GM23338 (cell line): ENCODE data around the gene WDR19. TPM values are rescaled to one million over a fixed set of nuclear protein-coding genes. Genes with fewer than 3 reads are reported as not detected.
A peak's percentile ranks its signal among the peaks of the same experiment; 100 is the strongest.

Source experiments
- ATAC-seq: fragments of 200-7000 bp; cut with Tn5 transposase; 3 replicates; pipeline ENCODE4 v1.9.1; 2020
- DNase-seq: peaks from one replicate; pipeline ENCODE4 v3.0.0-alpha.2; 2015; ENCODE audit warnings: low spot score
- H2AFZ ChIP-seq: fragments of 200-600 bp; sonication (generic); 2 replicates; pipeline ENCODE4 v1.8.0; 2016; ENCODE audit warnings: antibody characterized with exemption, mild to moderate bottlenecking, moderate library complexity
- H3F3A ChIP-seq: fragments of 200-600 bp; sonication (generic); replicated peaks from 2 replicates; pipeline ENCODE4 v1.8.0; 2017; ENCODE audit warnings: antibody characterized with exemption, mixed run types, low read depth
- H3K27ac ChIP-seq: fragments of 200-600 bp; sonication (generic); 2 replicates; pipeline ENCODE4 v1.6.1; 2016; ENCODE audit warnings: low read depth
- H3K27me3 ChIP-seq: fragments of 200-600 bp; sonication (generic); 2 replicates; pipeline ENCODE4 v1.8.0; 2016; ENCODE audit warnings: mild to moderate bottlenecking, mixed run types, moderate library complexity; ENCODE audit not compliant: insufficient read depth
- H3K36me3 ChIP-seq: fragments of 200-600 bp; sonication (generic); 2 replicates; pipeline ENCODE4 v1.8.0; 2016; ENCODE audit warnings: mild to moderate bottlenecking; ENCODE audit not compliant: insufficient read depth
- H3K4me1 ChIP-seq: fragments of 200-600 bp; sonication (generic); 2 replicates; pipeline ENCODE4 v1.8.0; 2016; ENCODE audit warnings: mild to moderate bottlenecking, moderate library complexity; ENCODE audit not compliant: insufficient read depth
- H3K4me2 ChIP-seq: fragments of 200-600 bp; sonication (generic); 2 replicates; pipeline ENCODE4 v1.7.1; 2017; ENCODE audit warnings: mixed run types
- H3K4me3 ChIP-seq: fragments of 200-600 bp; sonication (generic); 2 replicates; pipeline ENCODE4 v1.6.1; 2016; ENCODE audit warnings: mixed run types
- H3K79me2 ChIP-seq: fragments of 200-600 bp; sonication (generic); replicated peaks from 2 replicates; pipeline ENCODE4 v1.8.0; 2017; ENCODE audit warnings: mild to moderate bottlenecking; ENCODE audit not compliant: insufficient read depth
- H3K9me2 ChIP-seq: fragments of 200-600 bp; sonication (generic); 2 replicates; pipeline ENCODE4 v1.8.0; 2017; ENCODE audit not compliant: insufficient read depth
- H4K20me1 ChIP-seq: fragments of 200-600 bp; sonication (generic); replicated peaks from 2 replicates; pipeline ENCODE4 v1.8.0; 2017; ENCODE audit warnings: mild to moderate bottlenecking; ENCODE audit not compliant: insufficient read depth
- H3K27ac Mint-ChIP-seq: 2 replicates; pipeline ENCODE4 v1.8.0; 2020; ENCODE audit warnings: inconsistent platforms, mild to moderate bottlenecking, moderate library complexity, mixed read lengths
- H3K27me3 Mint-ChIP-seq: 3 replicates; pipeline ENCODE4 v1.8.0; 2022; ENCODE audit warnings: low read depth, mild to moderate bottlenecking, moderate library complexity, mixed read lengths, inconsistent platforms; ENCODE audit not compliant: insufficient read depth, poor library complexity
- H3K36me3 Mint-ChIP-seq: 3 replicates; pipeline ENCODE4 v1.8.0; 2021; ENCODE audit warnings: low read depth, mild to moderate bottlenecking, inconsistent platforms, moderate library complexity, mixed read lengths
- H3K4me1 Mint-ChIP-seq: 3 replicates; pipeline ENCODE4 v1.8.0; 2020; ENCODE audit warnings: mild to moderate bottlenecking, inconsistent platforms, mixed read lengths
- H3K4me3 Mint-ChIP-seq: 3 replicates; pipeline ENCODE4 v1.8.0; 2021; ENCODE audit warnings: moderate library complexity, mild to moderate bottlenecking, inconsistent platforms, mixed read lengths
- H3K9me3 Mint-ChIP-seq: 3 replicates; pipeline ENCODE4 v1.8.0; 2020; ENCODE audit warnings: moderate library complexity, mild to moderate bottlenecking, inconsistent platforms, mixed read lengths
- CTCF ChIP-seq, 2 experiments: fragments of 200-600 bp in 1 of 2; sonication (generic) in 1 of 2; conservative IDR thresholded peaks; 2 replicates each; pipeline versions ENCODE4 v1.5.1 to v1.6.1; 2016 to 2017; ENCODE audit warnings: antibody characterized with exemption in 2 of 2, low read depth in 2 of 2, mild to moderate bottlenecking in 2 of 2, moderate library complexity in 1 of 2
- ETS1 ChIP-seq: IDR thresholded peaks from 2 replicates; pipeline ENCODE4 v1.6.1; 2016; ENCODE audit warnings: antibody characterized with exemption
- EZH2 ChIP-seq: fragments of 200-600 bp; sonication (generic); IDR thresholded peaks from one replicate; pipeline ENCODE4 v1.8.0; 2017; ENCODE audit warnings: antibody characterized with exemption, mild to moderate bottlenecking, low read depth; ENCODE audit not compliant: unreplicated experiment
- NANOG ChIP-seq: IDR thresholded peaks from 2 replicates; pipeline ENCODE4 v1.6.1; 2016; ENCODE audit warnings: antibody characterized with exemption, borderline replicate concordance
- POLR2AphosphoS5 ChIP-seq: IDR thresholded peaks from 2 replicates; pipeline ENCODE4 v1.6.1; 2016; ENCODE audit warnings: antibody characterized with exemption, low read depth
- STAT1 ChIP-seq: IDR thresholded peaks from one replicate; pipeline ENCODE4 v1.6.1; 2016; ENCODE audit warnings: antibody characterized with exemption; ENCODE audit not compliant: unreplicated experiment
- ZNF114 ChIP-seq: fragments of 250-450 bp; sonication (Bioruptor Pico); IDR thresholded peaks from 2 replicates; pipeline ENCODE4 v1.5.0; 2020; ENCODE audit warnings: mild to moderate bottlenecking, moderate library complexity
- ZNF331 ChIP-seq: fragments of 250-450 bp; sonication (Bioruptor Pico); IDR thresholded peaks from 2 replicates; pipeline ENCODE4 v1.5.0; 2020; ENCODE audit warnings: low read depth, mild to moderate bottlenecking, moderate library complexity
- polyA plus RNA-seq: library from polyadenylated mRNA; unstranded; fragments of >200 nt; fragmentation: Nextera tagmentation; extraction: Ambion mirVana; gene quantifications from 2 replicates; pipeline ENCODE4 v1.2.1, GENCODE V29; 2016
- total RNA-seq: library from RNA; depleted of rRNA; stranded (reverse); fragments of >200 nt; shearing (Covaris generic); gene quantifications from 2 replicates; pipeline ENCODE4 v1.2.3, GENCODE V29; 2014
- TF ChIP-seq, protein P1 (sequence below): IDR thresholded peaks from one replicate; pipeline ENCODE4 v1.6.1; 2018; ENCODE audit warnings: antibody characterized with exemption; ENCODE audit not compliant: unreplicated experiment

Gene WDR19
- total and polyA plus RNA-seq, 2 experiments from 2014 or later: 17.2 to 23.7 TPM

DNA sequence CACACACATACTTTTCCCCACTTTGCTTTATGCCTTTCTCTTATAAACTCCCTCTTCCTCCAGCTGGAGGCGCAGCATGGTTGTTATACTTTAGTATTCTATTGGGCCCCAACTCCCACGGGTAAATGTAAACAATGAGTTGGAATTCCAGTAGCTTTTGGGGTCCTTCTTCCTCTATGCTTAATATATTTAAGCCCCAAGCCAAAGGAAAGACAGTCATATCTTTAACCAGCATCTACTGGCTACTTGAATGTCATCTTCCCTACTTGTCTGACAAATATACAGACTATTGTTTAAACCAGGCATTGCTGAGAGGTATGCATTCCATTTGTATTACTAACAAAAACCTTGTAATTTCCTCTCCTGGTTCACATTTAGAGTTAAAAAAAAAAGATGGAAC, 72.9 kb downstream of the WDR19 start:
- Mint-ChIP-seq H3K4me3 (no peak overlapping the region), H3K27ac (0 out of 2 replicates have a peak overlapping the region, but pooled peaks have one; percentile 48), H3K36me3 (peaks cover 9% of the 10 kb centered on the region), H3K9me3 (peaks cover 4% of the 10 kb centered on the region; the same call in 2 of the 3 replicates), H3K27me3 (no peaks in the 10 kb centered on the region), H3K4me1 (peaks cover 5% of the 10 kb centered on the region; the same call in 2 of the 3 replicates)
- peak; percentile 50 for DNase-seq
- ATAC-seq: no peak; the same call in 2 of the 3 replicates
- H3K79me2 ChIP-seq: no peaks in the 10 kb centered on the region
- TF ChIP-seq ETS1: no peak
- no peak for TF ChIP-seq EZH2
- TF ChIP-seq CTCF (conservative IDR thresholded peaks at IDR 0.05; ENCODE audit: low read depth in 2 of 2): peak; percentile 39 to 43; a peak in 3 of 4 replicates
- no peak for TF ChIP-seq ZNF331 (CRISPR knock-in tag)
- TF ChIP-seq, protein P1, sequence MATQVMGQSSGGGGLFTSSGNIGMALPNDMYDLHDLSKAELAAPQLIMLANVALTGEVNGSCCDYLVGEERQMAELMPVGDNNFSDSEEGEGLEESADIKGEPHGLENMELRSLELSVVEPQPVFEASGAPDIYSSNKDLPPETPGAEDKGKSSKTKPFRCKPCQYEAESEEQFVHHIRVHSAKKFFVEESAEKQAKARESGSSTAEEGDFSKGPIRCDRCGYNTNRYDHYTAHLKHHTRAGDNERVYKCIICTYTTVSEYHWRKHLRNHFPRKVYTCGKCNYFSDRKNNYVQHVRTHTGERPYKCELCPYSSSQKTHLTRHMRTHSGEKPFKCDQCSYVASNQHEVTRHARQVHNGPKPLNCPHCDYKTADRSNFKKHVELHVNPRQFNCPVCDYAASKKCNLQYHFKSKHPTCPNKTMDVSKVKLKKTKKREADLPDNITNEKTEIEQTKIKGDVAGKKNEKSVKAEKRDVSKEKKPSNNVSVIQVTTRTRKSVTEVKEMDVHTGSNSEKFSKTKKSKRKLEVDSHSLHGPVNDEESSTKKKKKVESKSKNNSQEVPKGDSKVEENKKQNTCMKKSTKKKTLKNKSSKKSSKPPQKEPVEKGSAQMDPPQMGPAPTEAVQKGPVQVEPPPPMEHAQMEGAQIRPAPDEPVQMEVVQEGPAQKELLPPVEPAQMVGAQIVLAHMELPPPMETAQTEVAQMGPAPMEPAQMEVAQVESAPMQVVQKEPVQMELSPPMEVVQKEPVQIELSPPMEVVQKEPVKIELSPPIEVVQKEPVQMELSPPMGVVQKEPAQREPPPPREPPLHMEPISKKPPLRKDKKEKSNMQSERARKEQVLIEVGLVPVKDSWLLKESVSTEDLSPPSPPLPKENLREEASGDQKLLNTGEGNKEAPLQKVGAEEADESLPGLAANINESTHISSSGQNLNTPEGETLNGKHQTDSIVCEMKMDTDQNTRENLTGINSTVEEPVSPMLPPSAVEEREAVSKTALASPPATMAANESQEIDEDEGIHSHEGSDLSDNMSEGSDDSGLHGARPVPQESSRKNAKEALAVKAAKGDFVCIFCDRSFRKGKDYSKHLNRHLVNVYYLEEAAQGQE: no peak
- no peak overlapping the region for H3K27ac ChIP-seq
- peaks cover 8% of the 10 kb centered on the region for H3K4me1 ChIP-seq
- no peaks in the 10 kb centered on the region for H4K20me1 ChIP-seq
- H3K27me3 ChIP-seq: no peaks in the 10 kb centered on the region
- H3K36me3 ChIP-seq: no peaks in the 10 kb centered on the region
- H3K4me3 ChIP-seq: no peak overlapping the region
- no peaks in the 10 kb centered on the region for H3F3A ChIP-seq
- no peak overlapping the region for H2AFZ ChIP-seq
- no peak overlapping the region for H3K4me2 ChIP-seq
- no peaks in the 10 kb centered on the region for H3K9me2 ChIP-seq

GRCh38 chr4:39255871-39256270, 73.5 kb downstream of the WDR19 start:
- H3K4me1 ChIP-seq: peaks cover 8% of the 10 kb centered on the region
- H3K4me3 Mint-ChIP-seq: no peak overlapping the region
- no peaks in the 10 kb centered on the region for H3K79me2 ChIP-seq
- no peaks in the 10 kb centered on the region for H3K27me3 ChIP-seq
- peaks cover 5% of the 10 kb centered on the region; the same call in 2 of the 3 replicates for H3K4me1 Mint-ChIP-seq
- H3F3A ChIP-seq: no peaks in the 10 kb centered on the region
- no peaks in the 10 kb centered on the region for H3K36me3 ChIP-seq
- ATAC-seq (no peak), DNase-seq (no peak)
- H4K20me1 ChIP-seq: no peaks in the 10 kb centered on the region
- H3K27me3 Mint-ChIP-seq: no peaks in the 10 kb centered on the region
- no peak overlapping the region for H3K27ac ChIP-seq
- peaks cover 9% of the 10 kb centered on the region for H3K36me3 Mint-ChIP-seq
- no peak overlapping the region for H3K4me2 ChIP-seq
- H3K4me3 ChIP-seq: no peak overlapping the region
- H3K9me2 ChIP-seq: no peaks in the 10 kb centered on the region
- H3K27ac Mint-ChIP-seq: peak overlapping the region; percentile 37
- no peaks in the 10 kb centered on the region for H3K9me3 Mint-ChIP-seq
- H2AFZ ChIP-seq: no peak overlapping the region
- TF ChIP-seq NANOG: no peak
- no peak for TF ChIP-seq ZNF331 (CRISPR knock-in tag)
- TF ChIP-seq EZH2: no peak
- no peak for TF ChIP-seq STAT1
- TF ChIP-seq CTCF (conservative IDR thresholded peaks at IDR 0.05; ENCODE audit: low read depth in 2 of 2): no peak
- TF ChIP-seq ETS1: no peak
- TF ChIP-seq ZNF114 (CRISPR knock-in tag): no peak
- no peak for TF ChIP-seq POLR2AphosphoS5
